HG03064 (cell line): ENCODE data around the gene PKDREJ.

Experiments
- ATAC-seq: cut with Tn5 transposase; IDR thresholded peaks from one replicate; pipeline ENCODE4 v1.9.1; 2021; ENCODE audit warnings: low read depth; ENCODE audit not compliant: unreplicated experiment

PKDREJ gene

DNA sequence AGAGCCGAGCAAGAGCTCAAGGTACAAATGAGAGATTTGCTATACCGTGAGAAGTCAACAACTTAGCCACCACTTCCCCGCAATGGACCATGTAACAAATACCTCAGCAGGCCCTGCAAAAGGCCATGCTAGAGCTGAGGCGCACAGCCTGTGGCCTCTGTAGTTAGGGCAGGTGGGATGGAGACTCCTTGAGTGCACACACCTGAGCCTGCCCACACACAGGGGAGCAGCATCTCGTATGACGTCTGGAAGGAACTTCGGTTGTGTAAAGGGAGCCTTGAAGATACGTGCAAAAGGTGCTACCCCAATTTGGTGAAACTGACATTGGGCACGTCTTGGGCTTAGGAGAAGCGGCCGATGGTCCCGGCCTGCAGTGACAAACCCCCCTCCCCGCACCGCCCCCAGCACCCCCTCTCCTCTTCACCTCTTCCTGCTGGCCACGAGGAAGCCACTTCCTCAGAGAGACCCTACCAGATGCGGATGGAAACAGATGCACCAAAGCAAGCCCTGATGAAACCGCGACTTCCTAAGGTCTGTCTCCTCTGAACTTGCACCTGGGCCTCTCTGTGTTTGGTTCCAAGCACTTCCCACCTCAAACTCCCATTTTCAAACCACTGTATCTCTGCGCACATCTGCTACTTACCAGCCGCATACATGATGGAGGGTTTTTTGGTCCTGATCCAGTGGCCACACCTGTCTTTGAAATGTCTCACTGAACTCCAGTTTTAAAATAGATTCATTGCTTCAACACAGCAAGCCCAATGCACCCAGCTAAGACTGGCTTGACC is 23.7 kb downstream of the PKDREJ start:
- no peak for ATAC-seq

DNA sequence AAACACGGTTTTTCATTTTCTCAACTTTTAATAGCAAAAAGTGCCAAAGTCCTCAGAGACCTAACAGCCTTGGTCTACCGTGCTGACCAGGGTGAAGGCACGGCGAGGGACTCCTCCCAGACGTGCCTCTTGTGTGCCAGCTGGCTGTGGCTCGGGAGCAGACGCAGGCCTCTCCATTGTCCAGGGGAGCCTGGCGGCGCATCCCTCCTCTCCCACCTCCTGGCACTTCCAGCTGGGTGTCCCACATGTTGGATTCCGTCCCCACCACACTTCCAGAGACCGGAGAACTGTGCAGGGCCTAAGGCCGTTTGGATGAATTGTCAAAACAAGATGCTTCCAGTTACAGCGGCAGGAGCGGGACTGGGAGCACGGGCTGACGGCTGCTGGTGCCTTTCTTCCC is 24.6 kb downstream of the PKDREJ start:
- ATAC-seq = no peak

DNA sequence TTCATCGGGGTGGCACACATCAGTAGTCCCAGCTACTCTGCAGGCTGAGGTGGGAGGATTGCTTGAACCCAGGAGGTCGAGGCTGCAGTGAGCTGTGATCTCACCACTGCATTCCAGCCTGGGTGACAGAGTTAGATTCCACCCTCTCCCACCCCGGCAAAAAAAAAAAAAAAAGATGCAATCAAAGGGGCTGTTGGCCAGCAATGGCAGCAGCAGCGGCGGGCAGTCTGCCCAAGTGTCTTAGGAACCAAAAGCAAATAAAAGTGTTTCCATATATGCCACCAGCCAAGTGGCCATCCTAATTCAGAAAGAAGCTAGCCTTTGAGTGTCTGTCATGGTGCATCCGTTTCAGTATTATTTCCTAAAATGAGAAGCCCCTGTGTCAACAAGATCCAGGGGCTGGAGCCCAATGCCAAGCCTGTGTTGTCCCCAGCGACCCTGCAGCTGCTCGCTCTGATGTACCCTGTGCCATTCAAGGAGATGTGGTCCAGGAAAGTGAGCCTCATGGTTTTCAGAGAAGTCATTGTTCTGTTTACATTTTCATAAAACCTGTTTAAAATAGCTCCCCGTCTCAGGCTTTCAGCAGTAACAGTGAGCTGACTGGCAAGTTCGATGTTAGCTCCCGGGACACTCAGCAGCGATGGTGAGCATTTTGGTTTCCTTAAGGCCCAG is 25.6 kb downstream of the PKDREJ start:
- no peak for ATAC-seq

DNA sequence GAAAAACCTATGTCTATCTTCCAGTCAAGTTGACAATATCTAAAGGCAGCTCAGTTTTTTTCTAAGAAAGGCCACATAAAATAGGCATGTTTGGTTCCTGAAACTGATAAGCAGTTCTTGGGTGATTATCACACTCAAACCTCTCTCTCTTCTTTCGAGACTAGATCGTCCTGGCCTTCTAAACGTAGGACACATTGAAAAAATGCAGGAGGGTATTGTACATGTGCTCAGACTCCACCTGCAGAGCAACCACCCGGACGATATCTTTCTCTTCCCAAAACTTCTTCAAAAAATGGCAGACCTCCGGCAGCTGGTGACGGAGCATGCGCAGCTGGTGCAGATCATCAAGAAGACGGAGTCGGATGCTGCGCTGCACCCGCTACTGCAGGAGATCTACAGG is 28.2 kb downstream of the PKDREJ start:
- no peak for ATAC-seq

DNA sequence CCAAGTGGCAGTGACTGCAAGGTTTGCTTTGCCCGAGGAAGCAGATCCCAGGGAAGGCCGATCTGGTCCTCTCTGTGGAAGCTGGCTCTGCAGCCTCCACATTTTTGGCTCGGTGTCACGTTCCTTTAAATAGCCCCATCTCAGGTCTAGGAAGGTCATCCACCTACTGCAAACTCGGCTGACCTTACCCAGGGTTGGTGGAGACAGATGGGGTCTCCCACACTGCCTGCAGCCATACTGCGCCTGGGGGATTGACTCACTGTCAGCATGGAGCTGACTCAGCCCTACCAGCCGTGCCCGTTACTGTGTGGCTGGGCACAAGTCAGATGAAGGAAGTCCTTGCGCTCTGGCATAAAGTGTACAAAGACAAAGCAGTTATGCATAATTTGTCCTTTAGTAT is 29.9 kb downstream of the PKDREJ start:
- no peak for ATAC-seq

DNA sequence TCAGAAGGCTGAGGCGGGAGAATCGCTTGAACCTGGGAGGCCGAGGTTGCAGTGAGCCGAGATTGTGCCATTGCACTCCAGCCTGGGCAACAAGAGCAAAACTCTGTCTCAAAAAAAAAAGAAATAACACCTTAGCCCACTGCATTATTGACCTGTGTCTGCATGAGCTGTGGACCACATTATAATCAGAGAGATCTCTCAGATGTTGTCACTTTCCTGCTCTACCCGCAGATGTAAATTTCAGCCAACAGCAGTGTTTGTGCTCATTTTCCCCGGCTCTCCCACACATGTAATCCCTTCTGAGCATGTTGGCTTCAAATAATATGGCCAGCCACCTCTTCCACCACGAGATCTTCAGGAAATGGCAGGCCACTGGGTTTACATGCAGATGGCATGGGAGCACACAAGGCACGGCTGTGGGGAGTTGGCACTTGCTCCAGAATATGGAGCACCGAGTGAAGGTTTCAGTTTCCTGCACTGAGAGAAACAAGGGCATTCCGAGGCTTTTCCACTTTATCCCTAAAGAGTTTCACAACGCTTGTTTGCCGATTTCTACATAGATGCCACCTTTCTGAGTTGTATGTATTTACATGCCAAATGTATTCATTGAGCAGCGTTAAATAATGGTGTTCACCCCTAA is 32.8 kb downstream of the PKDREJ start:
- no peak for ATAC-seq

DNA sequence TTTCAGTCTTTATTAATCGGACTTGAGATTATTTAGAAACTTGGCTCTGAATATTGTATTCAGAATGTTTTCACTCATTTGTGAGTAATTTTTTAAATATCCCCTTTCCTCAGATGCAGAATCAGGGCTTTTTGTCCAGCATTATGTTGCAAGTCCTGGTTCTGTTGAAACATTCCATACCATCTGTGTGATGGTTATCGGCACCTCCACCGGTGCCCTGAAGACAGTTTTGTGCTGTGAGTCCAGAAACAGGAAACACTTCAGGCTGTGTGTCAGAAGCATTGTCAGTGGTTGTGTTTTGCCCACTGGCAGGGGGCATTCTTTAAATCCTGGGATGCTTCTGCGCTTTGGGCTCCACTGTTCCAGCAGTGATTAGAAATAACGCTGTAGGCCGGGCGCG is 33.4 kb downstream of the PKDREJ start:
- ATAC-seq = no peak

DNA sequence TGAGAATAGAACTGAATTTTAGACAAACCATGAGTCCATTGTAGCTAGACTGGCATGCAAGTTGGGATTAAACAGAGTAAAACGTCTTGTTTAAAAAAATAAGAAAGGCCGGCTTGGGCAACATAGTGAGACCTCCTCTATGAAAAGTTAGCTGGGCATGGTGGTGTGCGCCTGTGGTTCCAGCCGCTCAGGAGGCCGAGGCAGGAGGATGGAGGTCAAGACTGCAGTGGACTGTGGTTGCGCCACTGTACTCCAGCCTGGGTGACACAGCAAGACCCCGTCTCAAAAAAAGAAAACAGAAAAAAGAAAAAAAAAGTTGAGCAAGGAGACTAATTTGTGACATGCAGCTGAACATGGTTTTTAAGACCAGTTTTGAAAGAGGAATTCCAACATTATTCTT is 36.6 kb downstream of the PKDREJ start:
- ATAC-seq = no peak

DNA sequence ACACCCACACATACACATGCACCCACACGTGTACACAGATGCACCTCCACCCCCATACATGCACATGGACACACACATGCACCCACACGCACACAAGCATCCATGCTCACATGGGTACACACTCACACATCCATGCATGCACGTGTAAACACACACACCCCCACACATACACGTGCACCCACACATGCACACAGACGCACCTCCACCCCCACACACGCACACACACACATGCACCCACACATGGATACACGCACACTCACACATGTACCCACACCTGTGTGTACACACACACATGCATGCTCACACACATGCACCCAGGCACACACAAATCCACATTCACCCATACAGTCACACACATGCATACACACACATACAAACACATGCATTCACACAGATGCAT is 37.5 kb downstream of the PKDREJ start:
- ATAC-seq = no peak

DNA sequence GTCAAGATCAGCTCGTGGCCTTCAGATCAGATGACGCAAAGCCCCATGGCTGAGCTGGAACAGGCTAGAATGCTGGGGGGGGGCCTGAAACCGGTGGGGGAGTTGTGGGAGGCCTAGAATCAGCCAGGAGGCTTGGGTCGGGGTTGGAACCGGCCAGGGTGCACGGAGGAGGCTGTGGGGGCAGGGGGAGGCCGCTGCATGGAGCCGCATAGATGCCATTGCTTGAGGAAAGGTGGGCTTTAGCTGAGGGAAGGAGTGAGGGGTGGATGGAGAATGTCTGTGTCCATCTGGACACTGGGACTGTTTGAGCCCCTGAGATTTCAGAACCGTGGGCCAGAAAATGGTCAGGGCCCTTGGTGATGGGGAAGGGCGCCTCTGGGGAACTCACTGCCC is 38.2 kb downstream of the PKDREJ start:
- ATAC-seq = no peak

DNA sequence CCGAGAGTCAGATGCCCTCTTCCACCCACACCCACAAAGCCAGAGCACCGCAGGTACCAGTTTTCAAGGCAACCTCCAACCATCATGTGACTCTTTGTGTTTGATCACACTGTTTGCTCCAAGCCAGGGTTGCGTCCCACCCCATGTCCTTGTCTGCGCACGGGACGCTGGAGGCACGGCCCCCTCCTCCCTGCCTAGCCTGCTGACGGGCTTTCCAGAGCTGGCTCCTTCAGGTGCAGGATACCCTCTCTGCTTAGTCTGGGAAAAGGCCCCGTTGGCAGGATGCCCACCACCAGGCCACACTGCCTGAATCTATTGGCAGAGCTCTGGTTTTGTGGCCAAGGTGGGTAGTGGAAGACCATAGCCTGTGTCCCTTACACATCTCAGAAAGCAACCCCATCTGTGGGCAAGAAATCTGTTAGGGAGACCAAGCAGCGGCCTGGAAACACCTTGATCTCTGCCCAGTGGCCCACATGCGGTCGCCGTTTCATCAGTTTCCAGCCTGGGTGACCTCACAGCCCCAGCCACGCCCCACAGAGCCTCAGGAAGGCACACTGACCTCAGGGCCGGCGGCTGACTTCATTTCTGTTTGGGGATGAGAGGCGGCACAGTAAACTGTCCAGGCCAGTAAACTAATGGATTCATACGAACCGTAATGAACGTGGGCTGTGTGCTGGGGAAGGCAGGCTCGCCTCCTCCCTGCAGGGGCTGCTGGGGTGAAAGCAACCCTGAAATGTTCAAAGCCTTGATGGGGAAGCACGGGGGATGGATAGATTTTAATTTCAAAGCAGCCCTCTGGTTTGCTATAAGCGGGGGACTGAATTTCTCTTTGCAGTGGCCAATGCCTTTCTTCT is 38.9 kb downstream of the PKDREJ start:
- ATAC-seq = no peak

DNA sequence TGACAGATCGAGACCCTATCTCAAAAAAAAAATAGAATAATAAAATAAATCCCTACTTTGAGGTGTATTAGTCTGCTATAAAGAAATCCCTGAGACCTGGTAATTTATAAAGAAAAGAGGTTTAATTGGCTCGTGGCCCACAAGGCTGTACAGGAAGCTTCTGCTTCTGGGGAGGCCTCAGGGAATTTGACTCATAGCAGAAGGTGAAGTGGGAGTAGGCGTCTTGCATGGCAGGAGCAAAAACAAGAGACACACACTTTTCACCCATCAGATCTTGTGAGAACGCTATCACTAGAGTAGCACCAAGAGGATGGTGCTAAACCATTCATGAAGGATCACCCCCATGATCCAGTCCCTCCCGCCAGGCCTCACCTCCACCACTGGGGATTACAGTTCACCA is 42.2 kb downstream of the PKDREJ start:
- no peak for ATAC-seq

DNA sequence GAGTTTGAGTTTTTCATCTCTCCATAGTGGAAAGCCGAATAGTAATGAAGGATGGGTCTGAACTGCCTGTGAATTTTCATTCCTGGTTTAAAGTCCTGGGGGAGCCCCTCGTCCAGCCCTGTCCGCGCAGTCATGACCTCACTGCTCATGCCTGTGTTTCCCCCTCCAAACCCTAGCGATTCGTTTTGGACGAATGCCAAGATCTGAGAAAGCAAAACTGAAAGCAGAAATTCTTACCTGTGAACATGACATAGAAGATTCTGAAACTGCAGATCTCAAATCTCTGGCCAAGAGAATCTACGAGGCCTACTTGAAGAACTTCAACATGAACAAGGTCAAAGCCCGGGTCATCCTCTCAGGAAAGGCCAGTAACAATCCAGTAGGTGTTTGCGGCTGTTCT is 43.5 kb downstream of the PKDREJ start:
- ATAC-seq = no peak

DNA sequence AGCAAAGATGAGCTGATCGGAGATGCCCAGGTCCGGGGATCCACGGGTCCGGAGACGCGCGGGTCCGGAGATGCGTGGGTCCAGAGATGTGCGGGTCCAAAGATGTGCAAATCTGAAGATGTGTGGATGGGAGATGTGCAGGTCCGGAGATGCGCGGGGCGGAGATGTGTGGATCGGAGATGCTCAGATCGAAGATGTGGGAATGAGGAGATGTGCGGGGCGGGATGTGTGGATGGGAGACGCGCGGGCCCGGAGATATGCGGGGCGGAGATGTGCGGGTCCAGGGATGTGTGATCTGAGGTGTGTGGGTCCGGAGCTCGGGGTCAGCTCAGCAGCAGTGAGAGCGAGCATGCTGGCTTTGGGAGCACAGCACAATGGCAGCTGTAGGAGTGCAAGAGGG is 48.5 kb downstream of the PKDREJ start:
- ATAC-seq = no peak

DNA sequence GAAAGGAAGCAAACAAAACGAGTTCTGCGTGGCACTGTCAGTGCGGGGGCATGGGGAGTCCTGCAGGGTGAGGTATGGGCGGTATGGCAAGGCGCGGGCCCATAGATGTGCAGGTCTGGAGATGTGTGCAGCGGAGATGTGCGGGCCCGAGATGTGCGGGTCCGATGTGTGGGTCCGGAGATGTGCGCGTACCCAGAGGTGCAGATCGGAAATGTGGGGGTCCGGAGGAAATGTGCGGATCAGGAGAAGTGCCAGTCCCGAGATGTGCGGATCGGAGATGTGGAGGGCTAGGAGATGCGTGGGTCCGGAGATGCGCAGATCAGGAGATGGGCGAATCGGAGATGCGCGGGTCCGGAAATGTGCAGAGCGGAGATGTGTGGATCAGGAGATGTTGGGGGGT is 49.0 kb downstream of the PKDREJ start:
- ATAC-seq = no peak

DNA sequence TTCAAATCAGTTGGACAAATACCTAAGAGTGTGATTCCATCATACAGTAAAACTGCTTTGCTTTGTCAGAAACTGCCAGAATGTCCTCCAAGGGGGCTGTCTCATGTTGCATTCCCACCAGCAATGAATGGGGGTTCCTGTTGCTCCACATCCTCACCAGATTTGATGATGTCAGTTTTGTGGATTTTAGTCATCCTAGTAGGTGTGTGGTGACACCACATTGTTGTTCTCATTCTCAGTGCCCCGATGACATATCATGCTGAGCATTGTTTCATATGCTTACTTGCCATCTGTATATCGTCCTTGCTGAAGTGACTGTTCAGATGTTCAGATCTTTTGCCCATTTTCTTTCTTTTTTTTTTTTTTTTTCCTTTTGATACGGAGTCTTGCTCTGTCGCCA is 50.1 kb downstream of the PKDREJ start:
- no peak for ATAC-seq

DNA sequence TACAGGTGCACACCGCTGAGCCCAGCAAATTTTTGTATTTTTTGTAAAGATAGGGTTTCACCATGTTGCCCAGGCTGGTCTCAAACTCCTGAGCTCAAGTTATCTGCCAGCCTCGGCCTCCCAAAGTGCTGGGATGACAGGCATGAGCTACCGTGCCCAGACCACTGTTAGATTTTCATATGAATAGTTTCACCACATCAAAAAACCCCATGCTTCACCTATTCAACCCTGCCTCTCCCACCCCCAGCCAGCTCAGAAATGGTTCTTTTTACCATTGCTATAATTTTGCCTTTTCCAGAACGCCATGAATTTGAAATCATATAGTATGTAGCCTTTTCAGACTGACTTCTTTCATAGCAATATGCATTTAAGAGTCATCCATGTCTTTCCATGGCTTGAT is 50.9 kb downstream of the PKDREJ start:
- no peak for ATAC-seq

DNA sequence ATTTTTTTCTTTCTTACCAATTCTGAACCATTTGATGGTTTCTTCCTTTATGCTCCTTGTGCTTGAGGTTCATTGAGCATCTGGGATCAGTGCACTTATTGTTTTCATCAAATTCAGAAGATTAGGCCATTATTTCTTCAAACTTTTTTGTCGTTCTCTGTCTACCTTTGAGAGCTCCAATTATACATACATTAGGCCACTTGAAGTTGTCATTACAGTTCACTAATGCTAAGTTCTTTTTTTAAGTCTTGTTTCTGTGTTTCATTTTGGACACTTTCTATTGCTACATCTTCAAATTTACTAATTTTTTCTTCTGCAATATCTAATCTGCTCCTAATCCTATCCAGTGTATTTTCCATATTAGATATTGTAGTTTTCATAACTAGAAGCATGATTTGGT is 53.9 kb downstream of the PKDREJ start:
- ATAC-seq = no peak
